Effector memory CD4-positive, alpha-beta T cell (primary cell): ENCODE measurements around the gene INTS11.

Experiments used
- DNase-seq, 3 donors: peaks; one replicate each; pipeline ENCODE4 v3.0.0-alpha.2; 2020
- H3K27ac ChIP-seq: 2 replicates; pipeline ENCODE4 v1.7.0; 2013; ENCODE audit warnings: mild to moderate bottlenecking, low read length, moderate library complexity; ENCODE audit not compliant: insufficient read depth, poor library complexity, severe bottlenecking
- H3K27me3 ChIP-seq: replicated peaks from 2 replicates; pipeline ENCODE4 v1.7.0; 2013; ENCODE audit warnings: mild to moderate bottlenecking, low read length; ENCODE audit not compliant: insufficient read depth, control insufficient read depth, poor library complexity, severe bottlenecking
- H3K36me3 ChIP-seq: 2 replicates; pipeline ENCODE4 v1.7.0; 2013; ENCODE audit warnings: mild to moderate bottlenecking, low read length, moderate library complexity; ENCODE audit not compliant: control insufficient read depth, insufficient read depth
- H3K4me1 ChIP-seq: 2 replicates; pipeline ENCODE4 v1.7.0; 2013; ENCODE audit warnings: low read length, mild to moderate bottlenecking; ENCODE audit not compliant: control insufficient read depth, insufficient read depth, poor library complexity, severe bottlenecking
- H3K4me3 ChIP-seq: 2 replicates; pipeline ENCODE4 v1.7.0; 2013; ENCODE audit warnings: low read length, low read depth, mild to moderate bottlenecking; ENCODE audit not compliant: insufficient read depth, poor library complexity, severe bottlenecking
- H3K9me3 ChIP-seq: 2 replicates; pipeline ENCODE4 v1.7.0; 2013; ENCODE audit warnings: mild to moderate bottlenecking, low read length, moderate library complexity; ENCODE audit not compliant: control insufficient read depth

INTS11 gene

GRCh38 chr1:1311107-1312104 lies 13.1 kb downstream of the INTS11 start:
- no peaks in the 10 kb centered on the region for H3K27me3 ChIP-seq
- H3K27ac ChIP-seq = no peak overlapping the region
- no peak overlapping the region for H3K4me3 ChIP-seq
- no peaks in the 10 kb centered on the region for H3K9me3 ChIP-seq
- H3K36me3 ChIP-seq = peaks cover 44% of the 10 kb centered on the region
- H3K4me1 ChIP-seq = peaks cover 17% of the 10 kb centered on the region
- no peak for DNase-seq

GRCh38 chr1:1310476-1311053 lies 13.9 kb downstream of the INTS11 start:
- Histone ChIP-seq H3K4me3 (no peak overlapping the region), H3K27ac (no peak overlapping the region), H3K27me3 (no peaks in the 10 kb centered on the region), H3K4me1 (peaks cover 25% of the 10 kb centered on the region), H3K36me3 (peaks cover 44% of the 10 kb centered on the region), H3K9me3 (no peaks in the 10 kb centered on the region)
- DNase-seq = no peak

DNA sequence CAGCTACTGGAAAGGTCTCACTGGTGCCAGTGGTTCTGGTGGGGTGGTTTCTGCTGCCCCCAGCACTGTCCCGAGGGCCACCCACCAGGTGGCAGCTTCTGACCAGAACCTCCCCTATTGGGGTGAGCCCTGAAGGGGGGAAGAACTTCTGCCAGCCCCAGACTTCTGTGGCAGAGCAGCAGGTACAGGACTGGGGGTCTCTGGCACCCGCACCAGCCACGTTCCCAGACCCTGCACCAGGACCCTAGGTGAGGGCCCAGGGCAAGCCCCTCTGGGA lies 14.4 kb downstream of the INTS11 start:
- Histone ChIP-seq H3K27me3 (no peaks in the 10 kb centered on the region), H3K36me3 (peaks cover 41% of the 10 kb centered on the region), H3K27ac (no peak overlapping the region), H3K4me3 (no peak overlapping the region), H3K9me3 (no peaks in the 10 kb centered on the region), H3K4me1 (peaks cover 30% of the 10 kb centered on the region)
- no peak for DNase-seq

GRCh38 chr1:1309251-1310108 lies 15.0 kb downstream of the INTS11 start:
- H3K36me3 ChIP-seq = peaks cover 40% of the 10 kb centered on the region
- no peaks in the 10 kb centered on the region for H3K9me3 ChIP-seq
- H3K27me3 ChIP-seq = no peaks in the 10 kb centered on the region
- peak overlapping the region; percentile 84 for H3K4me3 ChIP-seq
- H3K27ac ChIP-seq = peak overlapping the region; percentile 75
- DNase-seq = no peak
- H3K4me1 ChIP-seq = peaks cover 35% of the 10 kb centered on the region

- peaks cover 35% of the 10 kb centered on the region for H3K4me1 ChIP-seq
- peaks cover 34% of the 10 kb centered on the region for H3K36me3 ChIP-seq
- peak overlapping the region; percentile 75 for H3K27ac ChIP-seq
- H3K27me3 ChIP-seq = no peaks in the 10 kb centered on the region
- DNase-seq = no peak
- no peaks in the 10 kb centered on the region for H3K9me3 ChIP-seq
- H3K4me3 ChIP-seq = peak overlapping the region; percentile 84
These were observed 15.7 kb downstream of the INTS11 start for GRCh38 chr1:1308756-1309250.

GRCh38 chr1:1307923-1308755 lies 16.3 kb downstream of the INTS11 start, which contains the start of the genes ACAP3 and PUSL1:
Gene ACAP3 (minus strand): TSS chr1:1307930. CDS start chr1:1307815, 115 bp downstream.
Gene PUSL1 (plus strand): TSS chr1:1308597. CDS start chr1:1308644, 47 bp downstream.
- peaks cover 35% of the 10 kb centered on the region for H3K4me1 ChIP-seq
- H3K36me3 ChIP-seq = peaks cover 27% of the 10 kb centered on the region

DNA sequence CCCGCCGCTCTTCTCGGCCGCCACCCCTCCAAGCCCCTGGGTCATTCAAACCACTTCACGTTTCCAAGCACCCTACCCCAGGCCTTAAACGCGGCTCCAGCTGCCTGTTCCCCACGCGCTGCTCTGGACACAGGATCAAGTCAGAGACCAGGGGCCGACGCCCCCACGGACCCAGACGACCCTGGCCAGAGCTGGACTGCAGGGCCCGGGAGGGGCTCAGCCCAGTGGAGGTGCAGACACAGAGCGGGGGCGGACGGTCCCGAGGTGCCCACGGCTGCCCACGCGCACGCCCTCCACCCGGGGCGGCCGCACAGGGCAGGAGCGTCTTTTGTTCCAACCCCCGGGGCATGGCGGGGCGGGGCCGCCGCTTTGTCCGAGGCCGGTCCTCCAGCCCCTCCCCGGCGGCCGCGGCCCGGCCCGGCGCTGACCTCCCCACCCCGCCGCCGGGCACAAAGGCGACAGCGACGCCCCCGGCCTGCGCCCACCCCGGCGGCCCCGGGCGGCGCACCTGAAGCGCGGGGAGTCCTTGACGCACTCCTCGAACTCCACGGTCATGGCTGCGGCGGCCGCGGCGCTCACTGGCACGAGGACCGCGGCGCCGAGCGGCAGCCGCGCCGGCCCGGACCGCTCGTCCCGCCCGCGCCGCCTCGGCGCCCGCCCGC lies 17.1 kb downstream of the INTS11 start:
- peaks cover 19% of the 10 kb centered on the region for H3K36me3 ChIP-seq
- no peak for DNase-seq
- no peaks in the 10 kb centered on the region for H3K27me3 ChIP-seq
- no peak overlapping the region for H3K27ac ChIP-seq
- peaks cover 35% of the 10 kb centered on the region for H3K4me1 ChIP-seq
- H3K4me3 ChIP-seq = peak overlapping the region; percentile 66
- no peaks in the 10 kb centered on the region for H3K9me3 ChIP-seq

More at GRCh38 chr1:1307923-1308755, 16.3 kb downstream of the INTS11 start, which contains the start of the genes ACAP3 and PUSL1:
- Histone ChIP-seq H3K9me3 (no peaks in the 10 kb centered on the region), H3K27me3 (no peaks in the 10 kb centered on the region), H3K27ac (peak within 1 kb of the TSS; percentile 81), H3K4me3 (peak within 1 kb of the TSS; percentile 84)
- DNase-seq = peak; percentile 85 to 87 (median 85)

GRCh38 chr1:1306661-1307260 lies 17.7 kb downstream of the INTS11 start:
- Histone ChIP-seq H3K9me3 (no peaks in the 10 kb centered on the region), H3K27me3 (no peaks in the 10 kb centered on the region), H3K36me3 (peaks cover 17% of the 10 kb centered on the region), H3K4me1 (peaks cover 35% of the 10 kb centered on the region), H3K27ac (no peak overlapping the region), H3K4me3 (peak overlapping the region; percentile 66)
- no peak for DNase-seq
